ENCODE measurements around the gene TMEM39A. TPM values are rescaled to one million over a fixed set of nuclear protein-coding genes. Genes with fewer than 3 reads are reported as not detected.

TMEM39A gene
- total RNA-seq, 4 donors from 2014 or later: 54.7 to 60.2 (median 56.9) TPM

DNA sequence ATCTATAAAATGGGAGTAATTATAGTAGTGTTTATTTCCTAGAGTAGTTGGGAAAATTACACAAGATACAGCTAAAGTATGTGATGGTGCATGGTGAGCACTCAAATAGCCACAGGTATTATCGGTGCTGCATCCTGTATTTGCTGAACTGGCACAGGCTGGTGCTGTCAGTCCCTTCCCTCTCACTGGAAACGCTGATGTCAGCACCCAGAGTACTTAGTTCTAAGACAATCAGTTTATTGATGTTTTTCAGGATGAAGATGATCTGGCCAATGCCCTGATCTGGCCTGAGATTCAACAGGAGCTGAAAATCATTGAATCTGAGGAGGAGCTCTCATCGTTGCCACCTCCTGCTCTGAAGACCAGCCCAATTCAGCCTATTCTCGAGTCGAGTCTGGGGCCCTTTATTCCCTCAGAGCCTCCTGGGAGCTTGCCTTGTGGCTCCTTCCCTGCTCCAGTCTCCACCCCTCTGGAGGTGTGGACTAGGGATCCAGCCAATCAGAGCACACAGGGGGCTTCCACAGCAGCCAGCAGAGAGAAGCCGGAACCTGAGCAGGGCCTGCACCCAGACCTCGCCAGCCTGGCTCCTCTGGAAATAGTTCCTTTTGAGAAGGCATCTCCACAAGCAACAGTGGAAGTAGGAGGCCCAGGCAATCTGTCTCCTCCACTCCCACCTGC lies 49.7 kb downstream of the TMEM39A start:
- ATAC-seq (ENCODE audit: low FRiP score): no peak
- no peak for DNase-seq (ENCODE audit: low spot score)
- TF ChIP-seq CTCF (IDR thresholded peaks at IDR 0.05): no peak

DNA sequence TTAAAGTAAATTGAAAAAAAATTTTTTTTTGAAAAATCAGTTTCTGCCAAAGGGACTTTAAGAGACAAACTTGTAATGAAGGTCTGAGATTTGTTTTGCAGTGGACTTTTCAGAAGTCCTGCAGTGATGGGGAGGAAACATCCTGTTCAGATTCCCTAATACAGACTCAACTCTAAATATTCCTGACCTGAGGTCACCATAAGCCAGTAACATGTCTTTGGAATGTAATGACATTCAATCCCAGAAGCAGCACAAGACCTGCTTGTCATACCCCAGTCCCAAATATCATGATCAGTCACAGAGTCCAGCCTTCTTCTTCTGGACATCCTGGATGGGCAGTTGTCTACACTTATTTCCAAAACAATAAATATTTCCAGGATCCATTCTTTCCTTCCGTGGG lies 53.6 kb downstream of the TMEM39A start:
- no peak for DNase-seq (ENCODE audit: low spot score)
- TF ChIP-seq CTCF (IDR thresholded peaks at IDR 0.05): no peak
- no peak for ATAC-seq (ENCODE audit: low FRiP score)

DNA sequence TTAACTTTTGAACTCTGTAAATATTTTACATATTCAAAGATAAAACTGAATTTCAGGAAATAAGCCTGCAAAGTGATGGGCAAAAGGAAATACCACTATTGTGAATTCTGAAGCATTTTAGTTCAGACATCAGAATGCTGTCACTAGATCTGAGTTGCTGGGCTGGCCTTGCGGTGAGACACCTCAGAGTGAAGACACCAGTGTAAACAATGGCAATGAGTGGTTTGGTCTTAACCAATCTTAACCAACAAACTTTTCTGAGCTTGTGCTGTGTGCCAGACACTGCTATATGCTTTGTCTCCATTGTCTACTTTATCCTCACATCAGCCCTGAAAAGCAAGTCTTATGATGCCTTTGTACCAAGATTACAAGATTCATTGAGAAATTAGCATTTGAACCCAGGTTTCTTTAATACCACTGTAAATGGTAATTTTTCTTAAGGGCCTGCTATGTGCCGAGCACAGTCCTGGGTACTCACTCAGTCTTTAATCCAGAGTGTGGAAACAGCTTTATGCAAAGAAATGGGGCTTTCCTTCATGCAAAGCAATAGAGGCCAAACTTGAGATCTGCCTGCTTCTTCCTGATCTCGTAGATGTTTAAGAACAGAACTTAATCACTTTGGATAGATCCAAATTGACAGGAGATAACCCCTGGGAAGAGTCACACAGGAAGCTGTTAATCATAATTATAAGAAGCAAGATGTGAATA lies 55.0 kb downstream of the TMEM39A start:
- ATAC-seq (ENCODE audit: low FRiP score): no peak
- DNase-seq (ENCODE audit: low spot score): no peak
- no peak for TF ChIP-seq CTCF (IDR thresholded peaks at IDR 0.05)

DNA sequence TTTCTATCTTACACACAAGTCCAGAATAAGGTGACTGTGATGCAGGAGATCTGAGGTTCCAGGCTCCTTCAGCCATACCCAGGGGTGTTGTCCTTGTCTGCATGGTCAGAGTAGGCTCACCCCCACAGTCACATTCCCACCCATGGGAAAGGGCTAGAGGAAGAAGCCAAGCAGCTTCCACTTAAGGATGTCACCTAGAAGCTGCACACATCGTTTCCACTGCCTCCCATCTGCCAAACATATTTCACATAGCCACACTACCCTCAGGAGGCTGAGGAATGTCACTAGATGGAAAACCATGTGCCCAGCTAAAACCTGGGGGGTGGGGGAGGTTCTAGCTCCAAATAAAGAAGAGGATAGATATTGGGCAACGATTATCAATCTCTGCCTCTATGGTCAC lies 58.1 kb downstream of the TMEM39A start:
- TF ChIP-seq CTCF (IDR thresholded peaks at IDR 0.05): no peak
- DNase-seq (ENCODE audit: low spot score) (no peak), ATAC-seq (ENCODE audit: low FRiP score) (no peak)

DNA sequence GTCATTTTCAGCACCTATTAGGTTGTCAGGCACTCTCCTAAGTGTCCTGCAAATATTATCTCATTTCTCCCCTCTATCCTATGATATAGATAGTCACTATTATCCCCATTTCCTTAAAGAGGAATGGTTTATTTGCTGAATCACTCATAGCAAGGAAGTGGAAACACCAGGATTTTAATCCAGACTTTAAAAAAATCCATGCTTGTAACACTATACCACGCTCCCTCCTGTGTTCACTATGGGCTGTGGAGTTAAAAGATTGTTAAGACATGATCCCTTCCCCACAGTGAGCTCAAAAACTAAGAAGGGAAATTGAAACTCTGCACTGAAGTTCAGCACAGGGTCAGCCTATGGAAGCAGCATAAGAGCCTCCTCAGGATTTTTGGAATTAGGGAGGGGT lies 60.2 kb downstream of the TMEM39A start:
- ATAC-seq (ENCODE audit: low FRiP score) (no peak), DNase-seq (ENCODE audit: low spot score) (no peak)
- TF ChIP-seq CTCF (IDR thresholded peaks at IDR 0.05): no peak

DNA sequence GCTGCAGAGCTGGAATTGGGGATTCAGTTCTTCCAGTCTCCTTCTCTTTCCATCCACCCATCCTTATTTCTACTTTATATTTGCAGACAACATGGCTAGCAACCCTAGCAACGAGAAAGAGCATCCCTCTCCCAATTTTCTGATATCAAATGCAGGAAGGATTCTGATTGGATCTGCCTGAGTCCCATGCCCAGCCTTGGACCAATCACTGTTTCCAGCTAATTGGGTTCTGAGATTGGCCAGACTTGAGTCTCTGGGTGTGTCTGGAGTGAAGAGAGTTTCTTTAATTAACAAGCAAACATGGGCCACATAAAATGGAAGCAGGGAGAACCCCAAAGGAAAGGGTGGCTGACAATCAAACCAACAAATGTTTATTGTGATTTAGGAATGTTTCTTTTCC lies 60.6 kb downstream of the TMEM39A start:
- ATAC-seq (ENCODE audit: low FRiP score): no peak
- TF ChIP-seq CTCF (IDR thresholded peaks at IDR 0.05): no peak
- no peak for DNase-seq (ENCODE audit: low spot score)

Data from omental fat pad (tissue), 4 donors.